Jurkat, Clone E6-1 (cell line): ENCODE data around the gene PLCH1.
"Not testable (repeated sequence)": the region's sequence is repeated elsewhere in the genome, so short reads cannot be mapped to it uniquely, and the experiment has no call there.

Source experiments
- DNase-seq: peaks from one replicate; pipeline ENCODE4 v3.0.0-alpha.2; 2011; ENCODE audit warnings: low read depth, low spot score
- H3K4me3 ChIP-seq: 2 replicates; pipeline ENCODE4 v1.5.1; 2011; ENCODE audit warnings: mild to moderate bottlenecking, low read length, control low read depth, moderate library complexity

PLCH1 gene

GRCh38 chr3:155658006-155658405 lies 86.9 kb downstream of the PLCH1 start:
- peak; percentile 52 for DNase-seq
- H3K4me3 ChIP-seq = no peak overlapping the region

- H3K4me3 ChIP-seq = no peak overlapping the region
- peak; percentile 24 for DNase-seq
Observed at GRCh38 chr3:155657161-155657560, 87.7 kb downstream of the PLCH1 start.

DNA sequence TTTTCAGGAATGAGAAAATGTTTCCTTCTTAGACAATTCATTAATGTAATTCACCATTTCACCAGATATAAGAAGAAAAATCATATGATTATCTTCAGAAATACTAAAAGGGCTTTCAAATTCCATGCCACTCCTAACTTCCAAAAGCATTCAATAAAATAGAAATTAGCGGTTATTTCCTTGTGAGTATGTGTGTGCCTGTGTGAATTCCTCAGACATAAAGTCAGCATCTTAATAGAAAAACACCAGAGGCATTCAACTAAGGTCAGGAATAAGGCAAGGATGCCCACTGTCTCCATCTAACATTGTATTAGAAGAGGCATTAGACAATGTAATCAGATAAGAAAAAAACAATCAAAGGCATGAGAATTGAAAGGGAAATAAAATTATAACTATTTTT lies 88.4 kb downstream of the PLCH1 start:
- DNase-seq = no peak
- no peak overlapping the region for H3K4me3 ChIP-seq

DNA sequence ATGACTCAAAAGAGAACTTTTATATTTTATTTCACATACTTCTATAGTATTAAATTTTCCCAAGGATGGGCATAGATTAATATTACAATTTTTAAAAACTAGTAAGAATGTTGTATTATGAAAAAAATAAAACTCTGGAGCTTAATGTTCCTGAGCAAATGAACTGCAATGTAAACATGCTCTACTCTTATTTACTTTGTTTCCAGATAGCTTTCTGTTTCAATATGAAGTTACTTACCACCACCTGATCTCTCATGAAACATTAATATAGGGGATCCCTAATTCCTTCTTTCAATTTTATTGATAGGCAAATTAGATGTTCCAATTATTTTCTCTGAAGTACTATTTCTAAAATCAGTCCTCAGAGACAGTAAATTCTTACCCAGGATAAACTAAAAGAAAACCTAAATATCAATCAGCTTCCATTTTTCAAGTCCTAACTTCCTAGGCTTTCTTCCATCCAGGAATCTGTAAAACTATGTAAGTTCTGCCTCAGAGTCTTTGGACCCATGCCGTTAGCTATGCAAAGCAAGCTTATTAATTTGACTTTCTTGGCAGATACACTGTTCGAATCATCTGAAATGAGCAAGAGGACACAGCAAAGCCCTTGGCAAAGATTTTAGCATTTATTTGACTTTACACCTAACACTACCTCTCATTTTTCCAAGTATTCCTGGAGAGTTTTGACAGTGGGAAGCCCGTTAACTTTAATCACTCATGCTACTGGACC lies 93.2 kb downstream of the PLCH1 start:
- H3K4me3 ChIP-seq = no peak overlapping the region
- no peak for DNase-seq

GRCh38 chr3:155648013-155648591 lies 96.8 kb downstream of the PLCH1 start:
- DNase-seq = no peak

GRCh38 chr3:155647206-155647605 lies 97.7 kb downstream of the PLCH1 start:
- DNase-seq = peak; percentile 35
- no peak overlapping the region for H3K4me3 ChIP-seq

More at GRCh38 chr3:155648013-155648591, 96.8 kb downstream of the PLCH1 start:
- H3K4me3 ChIP-seq = no peak overlapping the region

DNA sequence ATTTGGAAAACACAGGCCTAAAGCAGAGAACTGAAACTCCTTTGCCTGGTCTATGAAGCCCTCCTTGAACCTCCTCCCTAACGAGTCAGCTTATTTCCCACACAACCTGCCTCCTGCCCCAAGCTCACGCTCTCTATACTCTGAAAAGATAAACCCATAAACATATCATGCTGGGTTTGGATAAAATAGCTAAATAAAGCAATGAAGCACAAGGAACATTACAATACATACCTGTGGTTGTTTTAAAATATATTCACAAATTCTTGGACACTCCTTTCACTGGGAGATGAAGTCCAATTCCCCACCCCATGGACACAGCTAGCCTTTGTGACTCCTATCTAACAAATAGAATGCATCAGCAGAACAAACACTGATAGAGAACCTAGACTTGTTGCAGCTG lies 98.2 kb downstream of the PLCH1 start:
- no peak overlapping the region for H3K4me3 ChIP-seq
- DNase-seq = no peak

DNA sequence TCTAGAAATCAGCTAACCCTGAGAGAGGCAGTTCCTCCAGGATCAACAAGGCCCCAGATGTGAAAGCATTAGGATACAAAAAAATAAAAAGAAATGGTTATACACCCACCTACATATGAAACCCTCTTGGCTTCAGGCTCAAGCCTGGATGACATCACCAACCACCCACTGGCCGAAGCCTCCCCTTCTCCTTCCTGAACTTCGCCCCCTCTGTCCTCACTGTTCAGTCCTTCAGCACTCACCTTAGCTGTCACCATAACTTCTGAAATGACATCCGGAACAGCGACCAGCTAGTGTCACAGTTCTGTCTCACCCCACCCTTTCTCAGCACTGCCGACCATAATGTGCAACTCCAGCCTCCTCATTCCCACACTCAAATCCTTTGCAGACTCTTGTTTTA lies 98.7 kb downstream of the PLCH1 start:
- no peak for DNase-seq
- no peak overlapping the region for H3K4me3 ChIP-seq

- no peak for DNase-seq
- H3K4me3 ChIP-seq = no peak overlapping the region
Observed at GRCh38 chr3:155643581-155644165, 101.2 kb downstream of the PLCH1 start.

GRCh38 chr3:155641956-155642355 lies 102.9 kb downstream of the PLCH1 start:
- DNase-seq = no peak
- no peak overlapping the region for H3K4me3 ChIP-seq

DNA sequence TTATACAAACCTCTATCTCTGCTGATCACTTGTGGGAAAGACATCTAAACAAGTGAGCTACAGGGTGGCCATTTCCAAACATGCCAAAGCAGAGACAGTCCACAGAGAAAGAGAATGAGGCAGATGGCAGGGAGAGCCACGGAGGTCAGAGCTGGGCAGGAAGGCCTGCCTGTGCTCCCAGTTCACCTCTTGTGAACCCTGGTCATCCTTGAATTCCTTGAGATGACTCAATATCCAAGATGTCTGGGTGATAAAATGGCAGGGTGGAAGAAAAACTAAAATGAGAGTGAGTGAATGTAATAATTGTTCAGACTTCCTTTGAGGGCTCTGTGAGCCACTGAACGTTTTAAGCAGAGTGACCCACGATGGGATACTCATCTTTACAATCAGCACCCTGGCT lies 104.8 kb downstream of the PLCH1 start:
- no peak for DNase-seq
- H3K4me3 ChIP-seq = no peak overlapping the region

DNA sequence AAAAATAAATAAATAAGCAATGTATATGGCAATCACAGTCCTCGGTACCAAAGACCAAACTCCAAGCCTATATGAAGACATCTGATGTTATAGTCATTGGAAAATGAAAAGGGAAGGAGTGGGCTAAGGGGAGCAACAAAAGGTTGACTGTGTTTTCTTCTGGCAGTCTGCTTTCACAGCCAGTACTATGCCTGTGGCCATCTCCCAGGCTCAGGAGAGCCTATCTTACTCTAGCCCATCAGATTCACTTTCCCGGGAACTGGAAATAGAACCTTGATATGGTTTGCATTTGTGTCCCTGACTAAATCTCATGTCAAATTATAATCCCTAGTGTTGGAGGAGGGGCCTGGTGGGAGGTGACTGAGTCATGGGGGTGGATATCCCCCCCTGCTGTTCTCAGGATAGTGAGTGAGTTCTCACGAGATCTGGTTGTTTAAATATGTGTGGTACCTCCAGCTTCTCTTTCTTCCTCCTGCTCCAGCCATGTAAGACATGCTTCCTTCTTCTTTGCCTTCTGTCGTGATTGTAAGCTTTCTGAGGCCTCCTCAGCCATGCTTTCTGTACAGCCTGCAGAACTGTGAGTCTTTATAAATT lies 105.3 kb downstream of the PLCH1 start:
- no peak for DNase-seq

GRCh38 chr3:155638461-155638860 lies 106.4 kb downstream of the PLCH1 start:
- not testable (repeated sequence) for H3K4me3 ChIP-seq, DNase-seq

More for the DNA sequence above, 105.3 kb downstream of the PLCH1 start:
- H3K4me3 ChIP-seq = no peak overlapping the region

DNA sequence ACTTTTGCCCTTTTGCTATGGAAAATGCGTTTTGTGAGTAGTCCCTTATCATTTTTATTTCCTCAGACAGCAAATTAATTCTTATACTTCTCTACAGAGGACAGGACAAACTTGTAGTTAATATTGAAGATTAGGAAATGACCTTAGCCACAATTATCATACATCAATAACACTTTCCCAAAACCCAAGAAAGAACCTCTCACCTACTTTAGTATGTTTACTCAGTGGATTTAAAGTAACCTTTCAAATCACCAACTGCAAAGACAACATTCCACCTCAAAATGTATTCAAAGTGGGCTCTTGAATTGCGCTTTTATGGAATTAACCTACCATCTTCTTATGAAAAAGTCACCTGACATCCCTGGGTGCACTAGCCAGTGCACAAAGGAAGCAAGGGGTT lies 107.3 kb downstream of the PLCH1 start:
- H3K4me3 ChIP-seq = no peak overlapping the region
- no peak for DNase-seq

DNA sequence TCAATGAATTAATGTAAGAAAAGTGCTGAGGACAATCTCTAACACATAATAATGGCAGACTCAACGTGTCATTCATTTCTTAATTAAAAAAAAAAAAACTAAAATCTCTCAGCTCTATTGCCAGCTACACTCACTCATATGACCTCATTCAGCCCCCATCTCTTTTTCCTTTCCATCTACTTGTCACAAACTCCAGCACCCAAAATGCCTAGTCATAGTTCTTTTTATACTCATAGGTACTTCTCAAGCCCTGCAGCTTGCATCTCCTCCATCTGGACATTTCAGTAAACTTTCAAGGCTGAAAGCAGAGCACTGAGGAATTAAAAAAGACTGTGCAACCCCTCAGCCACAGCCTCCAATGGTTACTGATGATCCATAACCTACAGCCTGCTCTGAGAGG lies 109.8 kb downstream of the PLCH1 start:
- DNase-seq = no peak
- H3K4me3 ChIP-seq = no peak overlapping the region

DNA sequence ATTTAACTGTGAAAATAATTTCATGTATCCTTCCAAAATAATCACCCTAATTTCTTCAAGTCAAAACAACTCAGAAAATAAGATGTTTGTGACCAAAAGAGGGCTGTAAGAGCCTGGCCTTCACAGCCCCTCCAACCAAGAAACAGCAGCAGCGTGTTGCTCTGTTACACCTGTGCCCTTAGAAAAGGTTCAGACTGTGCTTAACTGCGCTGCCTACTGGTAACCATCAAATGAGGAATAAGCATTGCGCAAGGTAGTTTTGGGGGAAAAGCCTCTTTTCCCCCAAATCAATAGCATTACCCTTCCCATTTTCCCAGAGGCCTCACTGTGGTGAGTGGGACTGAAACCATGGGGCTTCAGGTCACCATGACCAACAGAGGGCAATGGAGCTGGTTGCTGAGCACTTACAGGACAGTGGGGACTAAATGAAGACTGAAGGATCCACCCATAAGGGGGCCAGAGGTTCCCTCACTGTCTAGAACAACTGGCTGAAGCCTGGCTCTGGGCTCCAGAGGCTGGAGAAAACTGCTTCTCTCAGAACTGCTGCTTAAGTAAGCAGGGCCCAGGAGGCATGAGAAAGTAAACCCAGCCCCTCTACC lies 110.7 kb downstream of the PLCH1 start:
- H3K4me3 ChIP-seq = no peak overlapping the region
- no peak for DNase-seq

GRCh38 chr3:155631323-155632019 lies 113.4 kb downstream of the PLCH1 start:
- DNase-seq = no peak
- no peak overlapping the region for H3K4me3 ChIP-seq

DNA sequence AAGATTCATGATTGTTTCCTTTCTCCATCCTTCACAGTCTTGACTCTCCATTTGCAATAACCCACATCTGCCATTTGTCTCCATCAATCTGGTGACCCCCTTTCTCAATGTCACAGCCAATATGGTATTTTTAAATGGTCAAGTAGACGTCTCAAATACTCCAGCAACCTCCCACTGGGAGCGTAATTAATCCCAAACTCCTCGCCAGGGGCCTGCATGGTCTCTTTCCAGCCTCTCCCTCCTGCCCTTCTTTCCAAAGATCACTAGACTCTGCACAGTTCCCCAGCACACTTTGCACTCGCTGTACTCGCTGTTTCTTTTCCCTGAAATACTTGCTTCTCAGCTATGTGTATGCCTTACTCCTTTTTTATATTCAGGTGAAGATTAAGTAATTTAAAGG lies 115.3 kb downstream of the PLCH1 start:
- H3K4me3 ChIP-seq = no peak overlapping the region
- no peak for DNase-seq

DNA sequence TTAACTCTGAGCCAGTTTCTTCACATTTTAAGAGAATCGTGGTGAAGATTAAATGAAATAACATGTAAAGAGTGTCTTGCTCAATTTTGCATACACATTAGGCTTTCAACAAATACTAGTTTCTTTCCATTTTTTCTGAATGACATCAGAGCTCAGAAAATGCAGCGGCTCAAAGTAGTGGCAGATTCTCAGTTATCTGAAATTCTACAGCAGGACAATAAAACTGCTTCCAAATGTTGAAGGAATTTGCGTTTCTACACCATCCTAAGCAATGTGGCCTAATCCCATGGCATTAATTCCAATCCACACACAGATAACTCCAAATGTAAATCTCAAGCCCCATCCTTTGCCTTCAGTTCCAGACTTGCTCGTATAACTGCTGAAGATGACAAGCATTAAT lies 115.8 kb downstream of the PLCH1 start:
- DNase-seq = no peak
- H3K4me3 ChIP-seq = no peak overlapping the region
